Suprapubic skin (tissue), 3 donors: ENCODE data around the gene ANKS1A.

Source experiments
- CTCF ChIP-seq, 2 donors: fragments of 200-600 bp in 1 of 2; fragments of 450-650 bp in 1 of 2; sonication (generic) in 1 of 2; IDR thresholded peaks; one replicate each; pipeline ENCODE4 v1.5.1; 2016 to 2019; ENCODE audit warnings: antibody characterized with exemption in 2 of 2, mild to moderate bottlenecking in 1 of 2, moderate library complexity in 1 of 2
- POLR2AphosphoS5 ChIP-seq, 3 donors: sonication (generic); formaldehyde crosslinking; IDR thresholded peaks; one replicate each; pipeline ENCODE4 v1.6.1; 2017; ENCODE audit warnings: antibody characterized with exemption in 3 of 3

GRCh38 chr6:34950849-34951248 is 61.8 kb downstream of the ANKS1A start:
- TF ChIP-seq CTCF (IDR thresholded peaks at IDR 0.05) (no peak), POLR2AphosphoS5 (IDR thresholded peaks at IDR 0.05) (no peak)
